ENCODE data around the gene PODXL2. TPM values are rescaled to one million over a fixed set of nuclear protein-coding genes. Genes with fewer than 3 reads are reported as not detected.
"Not testable (repeated sequence)": the region's sequence is repeated elsewhere in the genome, so short reads cannot be mapped to it uniquely, and the experiment has no call there.

The PODXL2 gene
- total RNA-seq, 1 donor from 2014 or later, result 1.6 TPM

DNA sequence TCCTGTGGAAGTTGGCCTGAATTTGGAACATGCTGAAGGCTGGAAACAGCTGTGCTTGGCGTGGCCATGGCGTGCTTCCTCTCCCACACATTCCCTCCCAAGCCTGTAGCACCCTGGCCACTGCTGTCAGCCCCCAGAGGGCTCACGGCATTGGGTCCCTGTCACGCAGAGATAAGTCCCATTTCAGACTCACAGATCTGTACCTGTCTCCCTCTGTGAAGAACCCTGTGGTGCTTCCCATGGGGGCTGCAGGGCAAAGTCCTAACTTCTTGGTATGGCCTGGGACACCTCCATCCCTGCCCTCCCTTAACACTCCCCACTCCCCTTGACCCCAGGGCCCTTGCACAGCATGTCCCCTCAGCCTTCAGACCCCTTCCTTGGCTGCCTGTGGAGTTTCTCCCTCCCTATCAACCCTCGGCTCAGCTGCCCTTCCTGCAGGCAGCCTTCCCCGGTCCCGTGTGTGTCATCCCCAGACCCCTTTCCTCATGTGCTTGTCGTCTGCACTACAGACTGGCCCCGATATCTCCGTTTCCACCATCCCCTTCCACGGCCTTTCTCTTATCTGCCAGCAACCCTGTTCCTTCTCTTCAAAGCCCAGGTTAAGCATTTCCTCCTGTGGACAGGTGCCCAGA, 72.4 kb downstream of the PODXL2 start:
- no peaks in the 10 kb centered on the region for H3K27me3 ChIP-seq
- intact Hi-C loops (cut with DNase I), result no loop called here
- H3K9me3 ChIP-seq, result no peaks in the 10 kb centered on the region
- H3K4me3 ChIP-seq, result no peak overlapping the region
- no peaks in the 10 kb centered on the region for H3K36me3 ChIP-seq
- H3K27ac ChIP-seq, result peak overlapping the region in 1 of 2 donors; percentile 0
- H3K4me1 ChIP-seq, result peaks cover 24 to 41% of the 10 kb centered on the region in 2 donors
- DNase-seq (ENCODE audit: low spot score in 2 of 2), result no peak
- no peak for TF ChIP-seq CTCF (IDR thresholded peaks at IDR 0.05)

DNA sequence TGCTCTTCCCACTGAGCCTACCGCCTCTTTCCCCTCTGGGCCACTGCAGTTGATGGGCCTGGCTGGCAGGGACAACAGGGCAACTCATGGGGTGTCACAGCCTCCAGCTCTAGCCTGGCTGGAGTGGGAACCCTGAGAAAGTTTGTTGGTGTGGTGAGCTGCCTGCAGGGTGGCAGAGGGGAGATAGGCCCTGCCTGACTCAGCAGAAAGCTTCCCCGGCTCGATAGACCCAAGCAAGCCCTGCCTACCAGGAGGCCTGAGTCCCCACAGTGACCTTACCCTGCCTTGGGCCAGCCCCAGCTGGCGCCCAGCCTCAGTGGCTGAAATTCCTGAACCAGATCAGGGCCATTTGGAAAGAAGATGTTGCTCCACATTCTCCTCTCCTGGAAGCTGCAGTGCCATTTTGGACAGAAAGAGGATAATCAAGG, 73.2 kb downstream of the PODXL2 start:
- no peak for TF ChIP-seq CTCF (IDR thresholded peaks at IDR 0.05)
- intact Hi-C loops (cut with DNase I), result no loop called here
- H3K27ac ChIP-seq, result peak overlapping the region; percentile 0 to 51
- no peak overlapping the region for H3K4me3 ChIP-seq
- no peaks in the 10 kb centered on the region for H3K36me3 ChIP-seq
- peaks cover 21 to 38% of the 10 kb centered on the region in 2 donors for H3K4me1 ChIP-seq
- H3K9me3 ChIP-seq, result no peaks in the 10 kb centered on the region
- DNase-seq (ENCODE audit: low spot score in 2 of 2), result no peak
- no peaks in the 10 kb centered on the region for H3K27me3 ChIP-seq

DNA sequence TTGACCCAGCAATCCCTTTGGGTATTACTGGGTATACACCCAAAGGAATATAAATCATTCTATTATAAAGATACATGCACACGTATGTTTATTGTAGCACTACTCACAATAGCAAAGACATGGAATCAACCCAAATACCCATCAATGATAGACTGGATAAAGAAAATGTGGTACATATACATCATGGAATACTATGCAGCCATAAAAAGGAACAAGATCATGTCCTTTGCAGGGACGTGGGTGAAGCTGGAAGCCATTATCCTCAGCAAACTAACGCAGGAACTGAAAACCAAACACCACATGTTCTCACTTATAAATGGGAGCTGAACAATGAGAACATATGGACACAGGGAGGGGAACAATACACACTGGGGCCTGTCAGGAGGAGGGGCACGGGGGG, 75.9 kb downstream of the PODXL2 start:
- H3K9me3 ChIP-seq; intact Hi-C loops (cut with DNase I); H3K27me3 ChIP-seq; H3K27ac ChIP-seq; H3K36me3 ChIP-seq; H3K4me3 ChIP-seq: not testable (repeated sequence)
- H3K4me1 ChIP-seq, result peaks cover 8 to 25% of the 10 kb centered on the region in 2 donors
- peak in 1 of 2 donors; percentile 27 for DNase-seq (ENCODE audit: low spot score in 2 of 2)

DNA sequence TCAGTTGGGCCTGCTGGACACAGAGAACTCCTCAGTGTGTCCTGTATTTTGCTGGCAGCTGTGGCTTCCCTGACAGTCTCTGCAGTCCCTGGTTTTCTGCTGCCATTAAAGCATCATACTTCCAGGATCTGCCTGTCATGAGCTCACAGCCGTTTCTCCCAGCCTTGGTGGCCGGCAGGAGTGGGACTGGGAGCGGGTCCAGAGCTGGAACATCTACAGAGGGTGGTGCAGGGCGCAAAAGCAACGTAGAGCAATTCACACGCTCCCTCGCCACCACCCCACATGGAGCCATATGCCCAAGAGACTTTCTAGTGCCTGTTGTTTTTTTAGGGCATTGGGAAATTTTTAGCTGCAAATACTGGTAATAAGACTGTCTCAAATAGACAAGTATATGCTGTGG, 77.3 kb downstream of the PODXL2 start:
- intact Hi-C loops (cut with DNase I), result no loop called here
- DNase-seq (ENCODE audit: low spot score in 2 of 2), result peak in 1 of 2 donors; percentile 62
- Histone ChIP-seq H3K4me1 (peaks cover 14 to 39% of the 10 kb centered on the region in 2 donors), H3K4me3 (no peak overlapping the region), H3K27ac (peak overlapping the region; percentile 34 to 46), H3K9me3 (no peaks in the 10 kb centered on the region), H3K36me3 (no peaks in the 10 kb centered on the region), H3K27me3 (no peaks in the 10 kb centered on the region)
- no peak for TF ChIP-seq CTCF (IDR thresholded peaks at IDR 0.05)

- H3K36me3 ChIP-seq, result no peaks in the 10 kb centered on the region
- H3K4me3 ChIP-seq, result no peak overlapping the region
- H3K9me3 ChIP-seq, result no peaks in the 10 kb centered on the region
- peaks cover 14 to 40% of the 10 kb centered on the region in 2 donors for H3K4me1 ChIP-seq
- peak in 1 of 2 donors; percentile 48 for DNase-seq (ENCODE audit: low spot score in 2 of 2)
- peak overlapping the region; percentile 34 to 46 for H3K27ac ChIP-seq
- no peak for TF ChIP-seq CTCF (IDR thresholded peaks at IDR 0.05)
- H3K27me3 ChIP-seq, result no peaks in the 10 kb centered on the region
- intact Hi-C loops (cut with DNase I), result no loop called here
Measured at GRCh38 chr3:127706785-127707351, 77.9 kb downstream of the PODXL2 start.

- Histone ChIP-seq H3K4me1 (peaks cover 14 to 36% of the 10 kb centered on the region in 2 donors), H3K9me3 (no peaks in the 10 kb centered on the region), H3K36me3 (no peaks in the 10 kb centered on the region), H3K27me3 (no peaks in the 10 kb centered on the region), H3K27ac (peak overlapping the region in 1 of 2 donors; percentile 46), H3K4me3 (no peak overlapping the region)
- peak in 1 of 2 donors; percentile 42 for DNase-seq (ENCODE audit: low spot score in 2 of 2)
- intact Hi-C loops (cut with DNase I), result no loop called here
- no peak for TF ChIP-seq CTCF (IDR thresholded peaks at IDR 0.05)
Measured at GRCh38 chr3:127707851-127708411, 78.9 kb downstream of the PODXL2 start.
